Activated naive CD4-positive, alpha-beta T cell treated with anti-CD3 and anti-CD28 coated beads for 36 hours (primary cell): ENCODE results near the gene FGD5. TPM values are rescaled to one million over a fixed set of nuclear protein-coding genes. Genes with fewer than 3 reads are reported as not detected.

Source experiments
- CTCF ChIA-PET: fragments of 350-600 bp; sonication (Branson Sonifier 250); formaldehyde crosslinking; loops from one replicate; lab custom pipeline; 2021; ENCODE audit warnings: antibody characterized with exemption; lab: Charles Lee
- DNase-seq: peaks from one replicate; pipeline ENCODE4 v3.0.0-alpha.2; 2020
- H3K27ac Mint-ChIP-seq: one replicate; pipeline ENCODE4 v1.8.0; 2021; ENCODE audit warnings: mild to moderate bottlenecking, mixed read lengths
- H3K27me3 Mint-ChIP-seq: one replicate; pipeline ENCODE4 v1.8.0; 2021; ENCODE audit warnings: low read depth, mixed read lengths
- H3K36me3 Mint-ChIP-seq: one replicate; pipeline ENCODE4 v1.8.0; 2021; ENCODE audit warnings: low read depth, mixed read lengths
- H3K4me1 Mint-ChIP-seq: one replicate; pipeline ENCODE4 v1.8.0; 2021; ENCODE audit warnings: low read depth, mixed read lengths
- H3K4me3 Mint-ChIP-seq: one replicate; pipeline ENCODE4 v1.8.0; 2021; ENCODE audit warnings: mild to moderate bottlenecking, moderate library complexity, mixed read lengths
- H3K9me3 Mint-ChIP-seq: one replicate; pipeline ENCODE4 v1.8.0; 2021; ENCODE audit warnings: mixed read lengths
- intact Hi-C: fragments of 100-400 bp; cut with micrococcal nuclease; formaldehyde crosslinking; loops from one replicate; pipeline ENCODE4 v1.15.1; 2023
- total RNA-seq, 2 experiments: library from RNA; stranded (reverse); gene quantifications; one replicate each; pipeline ENCODE4 v1.2.3, GENCODE V29; 2021

FGD5 gene
- total RNA-seq, 2 experiments from 2014 or later = not detected

DNA sequence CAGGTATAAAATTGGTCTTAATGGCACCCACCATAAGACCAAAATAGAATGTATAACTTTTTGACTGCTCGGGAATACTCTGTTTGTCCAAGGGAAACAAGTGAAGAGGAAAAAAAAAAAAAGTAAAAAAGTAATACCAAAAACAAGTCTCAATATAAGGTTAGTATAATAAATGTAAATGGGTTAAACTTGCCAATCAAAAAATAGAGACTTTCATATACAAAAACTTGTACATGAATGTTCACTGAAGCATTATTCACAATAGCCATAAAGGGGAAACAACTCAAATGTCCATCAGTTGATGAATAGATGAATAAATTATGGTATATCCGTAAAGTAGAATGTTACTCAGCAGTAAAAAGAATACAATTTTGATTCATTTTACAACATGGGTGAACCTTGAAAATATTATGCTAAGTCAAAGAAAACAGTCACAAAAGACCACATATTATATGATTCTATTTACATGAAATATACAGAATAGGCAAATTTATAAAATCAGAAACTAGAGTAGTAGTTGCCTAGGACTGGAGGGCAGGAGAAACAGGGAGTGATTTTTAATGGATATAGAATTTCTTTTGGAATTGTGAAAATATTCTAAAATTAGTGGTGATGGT, 39.6 kb upstream of the FGD5 start:
- no peaks in the 10 kb centered on the region for H3K4me1 Mint-ChIP-seq
- CTCF ChIA-PET = no interaction called here
- H3K36me3 Mint-ChIP-seq = no peaks in the 10 kb centered on the region
- no peak overlapping the region for H3K27ac Mint-ChIP-seq
- intact Hi-C loops = no loop called here
- H3K4me3 Mint-ChIP-seq = no peak overlapping the region
- H3K9me3 Mint-ChIP-seq = peaks cover 11% of the 10 kb centered on the region
- peaks cover 3% of the 10 kb centered on the region for H3K27me3 Mint-ChIP-seq
- DNase-seq = no peak

DNA sequence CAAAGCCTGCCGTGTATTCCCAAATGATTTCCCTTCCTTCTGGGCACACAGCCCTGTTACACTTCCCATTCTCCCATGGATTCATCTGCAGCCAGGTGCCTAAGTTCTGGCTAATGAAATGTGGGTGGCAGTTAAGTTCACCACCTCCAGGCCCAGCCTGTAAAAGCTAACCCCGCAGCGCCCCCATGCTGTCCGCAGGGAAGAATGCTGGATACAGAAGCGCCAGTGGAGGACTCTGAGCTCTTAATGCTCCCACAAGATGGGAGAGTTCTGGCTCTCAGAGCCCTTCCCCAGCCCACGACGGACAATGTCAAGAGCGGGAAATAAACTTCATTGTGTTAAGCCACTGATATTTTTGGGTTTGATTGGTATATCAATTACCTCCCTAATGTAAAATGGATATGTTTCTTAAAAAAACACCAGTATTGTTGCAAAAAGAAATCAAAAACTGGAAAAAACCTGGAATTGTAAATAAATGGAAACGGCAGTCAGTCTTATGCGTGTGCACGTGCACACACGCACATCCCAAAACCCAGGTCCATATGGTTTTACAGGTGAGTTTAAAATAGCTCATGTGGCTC, 37.7 kb upstream of the FGD5 start:
- no peak overlapping the region for H3K27ac Mint-ChIP-seq
- peak; percentile 64 for DNase-seq
- CTCF ChIA-PET = interaction anchor here (0.8 to 2.1 kb wide), 9 partner anchors 9 to 233 kb away, joined by 3 to 14 read pairs (median 4); partner anchors contain the start of gene C3orf20
- H3K4me3 Mint-ChIP-seq = no peak overlapping the region
- peaks cover 3% of the 10 kb centered on the region for H3K27me3 Mint-ChIP-seq
- intact Hi-C loops = loop anchor here (1.0 to 2.0 kb wide), 3 partner anchors 108 to 272 kb away; no protein-coding TSS in a partner anchor
- H3K4me1 Mint-ChIP-seq = no peaks in the 10 kb centered on the region
- no peaks in the 10 kb centered on the region for H3K36me3 Mint-ChIP-seq
- peaks cover 11% of the 10 kb centered on the region for H3K9me3 Mint-ChIP-seq

DNA sequence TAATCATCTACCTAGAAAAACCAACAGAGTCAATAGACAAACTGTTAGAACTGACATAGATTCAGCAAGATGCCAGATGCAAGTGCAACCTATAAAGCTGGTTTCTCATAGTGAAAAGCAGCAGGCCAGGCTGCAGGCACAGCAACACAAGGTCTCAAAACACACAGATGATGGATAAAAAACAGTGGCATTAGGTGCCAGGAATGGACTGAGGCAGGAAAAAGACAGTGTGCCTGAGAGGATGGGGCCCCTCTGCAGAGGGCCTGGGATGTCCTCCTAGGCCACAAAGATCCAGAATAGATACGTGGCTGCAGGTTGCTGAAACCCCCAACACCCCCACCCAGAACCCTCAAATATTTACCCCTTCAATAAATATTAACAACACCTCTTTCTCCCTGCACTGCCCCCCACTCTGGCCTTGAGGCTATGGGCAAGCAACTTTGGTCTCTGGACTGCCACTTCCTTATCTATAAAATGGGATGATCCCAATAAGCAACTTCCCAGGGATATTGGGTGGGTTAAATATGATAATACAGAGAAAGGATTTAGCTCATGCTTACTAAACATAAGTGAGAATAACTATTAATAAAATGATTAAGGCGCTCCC, 35.2 kb upstream of the FGD5 start:
- Mint-ChIP-seq H3K27me3 (peaks cover 3% of the 10 kb centered on the region), H3K4me1 (no peaks in the 10 kb centered on the region), H3K9me3 (peaks cover 7% of the 10 kb centered on the region), H3K36me3 (no peaks in the 10 kb centered on the region), H3K4me3 (no peak overlapping the region), H3K27ac (no peak overlapping the region)
- DNase-seq = no peak
- CTCF ChIA-PET = interaction anchor here (0.8 to 1.7 kb wide), 2 partner anchors 18 to 138 kb away, joined by 3 to 6 read pairs; no protein-coding TSS in a partner anchor
- intact Hi-C loops = no loop called here

- Mint-ChIP-seq H3K9me3 (peaks cover 2% of the 10 kb centered on the region), H3K27me3 (peaks cover 3% of the 10 kb centered on the region), H3K36me3 (no peaks in the 10 kb centered on the region), H3K4me1 (no peaks in the 10 kb centered on the region), H3K4me3 (no peak overlapping the region), H3K27ac (no peak overlapping the region)
- CTCF ChIA-PET = interaction anchor here (1.7 kb wide), 1 partner anchor 137 kb away, joined by 6 read pairs; no protein-coding TSS in a partner anchor
- intact Hi-C loops = no loop called here
- DNase-seq = no peak
Measured at GRCh38 chr3:14784087-14784681, 34.6 kb upstream of the FGD5 start.

GRCh38 chr3:14785207-14786155, 33.3 kb upstream of the FGD5 start:
- no peak for DNase-seq
- Mint-ChIP-seq H3K4me1 (no peaks in the 10 kb centered on the region), H3K9me3 (no peaks in the 10 kb centered on the region), H3K27me3 (peaks cover 3% of the 10 kb centered on the region), H3K4me3 (no peak overlapping the region), H3K36me3 (no peaks in the 10 kb centered on the region), H3K27ac (no peak overlapping the region)
- CTCF ChIA-PET = interaction anchor here (1.7 kb wide), 1 partner anchor 136 kb away, joined by 6 read pairs; no protein-coding TSS in a partner anchor
- intact Hi-C loops = no loop called here

DNA sequence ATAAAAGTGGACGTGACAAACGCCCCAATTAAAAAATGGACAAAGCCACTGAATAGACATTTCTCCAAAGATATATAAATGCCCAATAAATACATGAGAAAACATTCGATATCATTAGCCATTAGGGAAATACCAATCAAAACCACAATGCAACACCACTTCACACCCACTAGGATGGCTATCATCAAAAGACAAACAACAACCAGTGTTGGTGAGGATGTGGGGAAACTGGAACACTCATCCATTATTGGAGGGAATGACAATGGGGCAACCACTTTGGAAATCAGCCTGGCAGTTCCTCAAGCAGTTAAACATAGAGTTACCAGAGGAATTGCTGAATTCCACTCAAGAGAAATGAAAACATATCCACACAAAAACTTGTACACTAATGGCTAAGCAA, 32.4 kb upstream of the FGD5 start:
- no peaks in the 10 kb centered on the region for H3K9me3 Mint-ChIP-seq
- peaks cover 7% of the 10 kb centered on the region for H3K27me3 Mint-ChIP-seq
- no peaks in the 10 kb centered on the region for H3K4me1 Mint-ChIP-seq
- H3K27ac Mint-ChIP-seq = no peak overlapping the region
- no peak overlapping the region for H3K4me3 Mint-ChIP-seq
- DNase-seq = no peak
- intact Hi-C loops = no loop called here
- CTCF ChIA-PET = no interaction called here
- no peaks in the 10 kb centered on the region for H3K36me3 Mint-ChIP-seq

DNA sequence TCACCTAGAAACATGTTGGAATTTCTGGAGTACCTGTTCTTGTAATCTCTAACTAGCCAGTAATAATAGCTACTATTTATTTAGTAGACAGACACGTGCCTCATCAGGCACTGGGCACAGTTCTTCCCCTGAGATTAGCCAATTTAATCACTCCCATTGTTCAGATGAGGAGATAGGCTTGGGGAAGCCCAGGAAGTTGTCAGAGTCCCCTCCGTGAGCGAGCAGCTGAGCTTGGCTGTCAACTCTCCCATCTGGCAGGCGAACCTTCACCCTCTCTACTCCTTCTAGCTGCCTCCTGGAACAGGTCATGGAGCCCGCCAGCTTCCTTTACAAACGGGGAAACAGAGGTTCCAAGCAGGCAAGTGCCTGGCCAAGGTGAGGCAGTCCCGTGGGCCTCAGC, 31.1 kb upstream of the FGD5 start:
- Mint-ChIP-seq H3K36me3 (no peaks in the 10 kb centered on the region), H3K4me3 (no peak overlapping the region), H3K9me3 (no peaks in the 10 kb centered on the region), H3K27ac (no peak overlapping the region), H3K27me3 (peaks cover 9% of the 10 kb centered on the region), H3K4me1 (no peaks in the 10 kb centered on the region)
- DNase-seq = no peak
- CTCF ChIA-PET = interaction anchor here (0.5 to 2.4 kb wide), 2 partner anchors 93 to 135 kb away, joined by 4 to 16 read pairs; no protein-coding TSS in a partner anchor
- intact Hi-C loops = no loop called here

DNA sequence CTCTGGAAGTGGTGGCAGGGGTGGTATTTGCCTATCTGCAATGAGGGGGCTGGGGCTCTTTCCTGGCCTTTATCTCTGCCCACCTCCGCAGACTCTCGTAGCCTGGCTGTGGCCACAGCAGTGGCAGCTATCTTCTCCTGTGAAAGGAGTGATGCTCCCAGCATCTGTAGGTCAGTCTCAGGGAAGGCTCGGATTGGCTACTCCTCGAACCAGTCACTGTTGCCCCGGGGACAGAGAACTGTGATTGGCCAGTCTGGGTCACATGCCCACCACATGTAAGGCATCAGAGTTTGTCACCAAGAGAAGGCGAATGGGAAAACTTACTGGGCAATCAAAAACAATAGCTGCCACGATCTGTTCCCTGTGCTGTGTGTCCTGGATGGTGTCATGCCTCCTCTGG, 30.1 kb upstream of the FGD5 start:
- CTCF ChIA-PET = interaction anchor here (2.4 kb wide), 1 partner anchor 134 kb away, joined by 16 read pairs; no protein-coding TSS in a partner anchor
- Mint-ChIP-seq H3K9me3 (no peaks in the 10 kb centered on the region), H3K27me3 (peaks cover 9% of the 10 kb centered on the region), H3K4me3 (no peak overlapping the region), H3K4me1 (no peaks in the 10 kb centered on the region), H3K36me3 (no peaks in the 10 kb centered on the region), H3K27ac (no peak overlapping the region)
- intact Hi-C loops = no loop called here
- no peak for DNase-seq

DNA sequence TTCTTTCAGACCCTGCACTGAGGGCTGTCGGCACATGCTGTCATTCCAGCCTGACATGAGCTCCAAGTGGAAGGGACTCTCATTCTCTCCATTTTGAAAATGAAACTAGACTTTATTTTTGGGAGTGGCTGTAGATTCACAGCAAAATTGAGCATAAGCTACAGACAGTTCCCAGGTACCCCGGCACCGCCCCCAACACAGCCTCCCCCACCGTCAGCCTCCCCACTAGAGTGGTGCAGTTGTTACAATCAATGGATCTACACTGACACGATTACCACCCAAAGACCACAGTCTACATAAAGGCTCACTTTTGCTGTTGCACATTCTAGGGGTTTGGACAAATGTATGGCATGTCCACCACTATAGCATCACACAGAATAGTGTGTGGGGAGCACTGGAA, 29.5 kb upstream of the FGD5 start:
- no peaks in the 10 kb centered on the region for H3K9me3 Mint-ChIP-seq
- no peaks in the 10 kb centered on the region for H3K4me1 Mint-ChIP-seq
- H3K27me3 Mint-ChIP-seq = peaks cover 9% of the 10 kb centered on the region
- H3K4me3 Mint-ChIP-seq = no peak overlapping the region
- no peak overlapping the region for H3K27ac Mint-ChIP-seq
- no peaks in the 10 kb centered on the region for H3K36me3 Mint-ChIP-seq
- no peak for DNase-seq
- CTCF ChIA-PET = interaction anchor here (0.6 to 2.4 kb wide), 2 partner anchors 35 to 133 kb away, joined by 3 to 16 read pairs; no protein-coding TSS in a partner anchor
- intact Hi-C loops = no loop called here

- intact Hi-C loops = no loop called here
- CTCF ChIA-PET = interaction anchor here (0.6 to 1.2 kb wide), 5 partner anchors 34 to 134 kb away, joined by 3 to 4 read pairs (median 3); no protein-coding TSS in a partner anchor
- H3K27me3 Mint-ChIP-seq = peaks cover 9% of the 10 kb centered on the region
Measured at GRCh38 chr3:14789640-14790285, 29.0 kb upstream of the FGD5 start.

GRCh38 chr3:14791343-14791945, 27.3 kb upstream of the FGD5 start:
- intact Hi-C loops = loop anchor here (1.0 kb wide), 2 partner anchors 125 to 130 kb away; no protein-coding TSS in a partner anchor
- H3K9me3 Mint-ChIP-seq = no peaks in the 10 kb centered on the region
- peaks cover 9% of the 10 kb centered on the region for H3K27me3 Mint-ChIP-seq
- no peak overlapping the region for H3K27ac Mint-ChIP-seq
- CTCF ChIA-PET = interaction anchor here (0.7 to 2.4 kb wide), 7 partner anchors 14 to 136 kb away, joined by 3 to 10 read pairs (median 5); no protein-coding TSS in a partner anchor
- H3K4me1 Mint-ChIP-seq = no peaks in the 10 kb centered on the region
- DNase-seq = peak; percentile 79
- no peak overlapping the region for H3K4me3 Mint-ChIP-seq
- H3K36me3 Mint-ChIP-seq = no peaks in the 10 kb centered on the region

More at GRCh38 chr3:14789640-14790285, 29.0 kb upstream of the FGD5 start:
- Mint-ChIP-seq H3K27ac (no peak overlapping the region), H3K36me3 (no peaks in the 10 kb centered on the region), H3K4me1 (no peaks in the 10 kb centered on the region), H3K4me3 (no peak overlapping the region), H3K9me3 (no peaks in the 10 kb centered on the region)
- DNase-seq = no peak
